Keratinocyte (primary cell): Measurements from ENCODE around the gene PRDX1. TPM values are rescaled to one million over a fixed set of nuclear protein-coding genes. Genes with fewer than 3 reads are reported as not detected.

Source experiments
- DNase-seq: peaks from one replicate; pipeline ENCODE4 v3.0.0-alpha.2; 2011; ENCODE audit warnings: low read depth, missing footprints, low spot score
- FAIRE-seq: peaks from 2 replicates; lab custom pipeline; 2011; peaks lifted over from hg19 to GRCh38; lab: Jason Lieb, UNC
- H2AFZ ChIP-seq: 2 replicates; pipeline ENCODE4 v1.6.0; 2012; ENCODE audit warnings: low read length, control low read depth, inconsistent platforms; ENCODE audit not compliant: control insufficient read depth
- H3K27ac ChIP-seq: 2 replicates; pipeline ENCODE4 v1.5.1; 2011; ENCODE audit warnings: low read length; ENCODE audit not compliant: control insufficient read depth, insufficient read depth
- H3K27me3 ChIP-seq: 3 replicates; pipeline ENCODE4 v1.6.0; 2011; ENCODE audit warnings: low read length; ENCODE audit not compliant: control insufficient read depth, insufficient read depth; ENCODE audit errors: extremely low read depth
- H3K36me3 ChIP-seq, 2 experiments: 2 replicates in 1 of 2; 3 replicates in 1 of 2; pipeline ENCODE4 v1.5.1; 2011; ENCODE audit warnings: low read length in 2 of 2, mild to moderate bottlenecking in 1 of 2; ENCODE audit not compliant: control insufficient read depth in 2 of 2, insufficient read depth in 2 of 2; ENCODE audit errors: extremely low read depth in 1 of 2
- H3K4me1 ChIP-seq: 3 replicates; pipeline ENCODE4 v1.5.1; 2011; ENCODE audit warnings: low read length; ENCODE audit not compliant: control insufficient read depth, insufficient read depth; ENCODE audit errors: extremely low read depth
- H3K4me2 ChIP-seq: 3 replicates; pipeline ENCODE4 v1.6.0; 2011; ENCODE audit warnings: low read depth, low read length; ENCODE audit not compliant: control insufficient read depth, insufficient read depth; ENCODE audit errors: extremely low read depth
- H3K4me3 ChIP-seq, 3 experiments: fragments of 200-600 bp in 1 of 3; sonication (generic) in 1 of 3; 2 replicates in 2 of 3; 3 replicates in 1 of 3; pipeline ENCODE4 v1.5.1; 2011 to 2016; ENCODE audit warnings: low read length in 3 of 3, mild to moderate bottlenecking in 3 of 3, control low read depth in 2 of 3, inconsistent platforms in 1 of 3, low read depth in 1 of 3, mixed read lengths in 1 of 3, mixed run types in 1 of 3, moderate library complexity in 1 of 3; ENCODE audit not compliant: control insufficient read depth in 2 of 3, insufficient read depth in 2 of 3; ENCODE audit errors: extremely low read depth in 1 of 3
- H3K79me2 ChIP-seq: 2 replicates; pipeline ENCODE4 v1.6.0; 2012; ENCODE audit warnings: low read length; ENCODE audit not compliant: control insufficient read depth, insufficient read depth
- H3K9ac ChIP-seq: 3 replicates; pipeline ENCODE4 v1.6.0; 2011; ENCODE audit warnings: low read length; ENCODE audit not compliant: control insufficient read depth, insufficient read depth; ENCODE audit errors: extremely low read depth
- H3K9me1 ChIP-seq: 3 replicates; pipeline ENCODE4 v1.6.0; 2011; ENCODE audit warnings: low read length; ENCODE audit not compliant: control insufficient read depth, insufficient read depth; ENCODE audit errors: extremely low read depth
- H3K9me3 ChIP-seq: 2 replicates; pipeline ENCODE4 v1.5.1; 2012; ENCODE audit warnings: low read depth, low read length; ENCODE audit not compliant: control insufficient read depth
- H4K20me1 ChIP-seq: 3 replicates; pipeline ENCODE4 v1.6.0; 2011; ENCODE audit warnings: low read length; ENCODE audit not compliant: control insufficient read depth, insufficient read depth; ENCODE audit errors: extremely low read depth
- EZH2 ChIP-seq: IDR thresholded peaks from one replicate; pipeline ENCODE4 v1.6.1; 2012; ENCODE audit warnings: inconsistent platforms, mild to moderate bottlenecking, low read length, moderate library complexity
- dilution Hi-C: fragments of 300-500 bp; cut with MboI; formaldehyde crosslinking; loops from one replicate; pipeline ENCODE4 v1.7.0; 2020; ENCODE audit warnings: low sequenced_read_pairs; ENCODE audit not compliant: extremely low pct_ligation_motif_present
- polyA minus RNA-seq, 3 experiments: library from RNA; depleted of rRNA, polyadenylated mRNA; stranded (reverse); fragments of >200 nt; gene quantifications; 1 replicate in 1 of 3; 2 replicates in 1 of 3; 3 replicates in 1 of 3; pipeline ENCODE4 v1.2.3, GENCODE V29; 2011
- polyA plus RNA-seq, 5 experiments: library from polyadenylated mRNA; depleted of rRNA in 3 of 5; stranded (reverse) in 3 of 5; stranded (forward) in 1 of 5; unstranded in 1 of 5; fragments of >200 nt; gene quantifications; 1 replicate in 1 of 5; 2 replicates in 3 of 5; 3 replicates in 1 of 5; pipeline versions ENCODE4 v1.2.1 to v1.2.3, GENCODE V29; 2011 to 2012; ENCODE audit warnings: missing spikeins in 2 of 5, low read depth in 1 of 5, low replicate concordance in 1 of 5
- TF ChIP-seq, protein P1 (sequence below), 3 experiments: IDR thresholded peaks in 1 of 3; conservative IDR thresholded peaks in 1 of 3; optimal IDR thresholded peaks in 1 of 3; 2 replicates in 2 of 3; 3 replicates in 1 of 3; pipeline versions ENCODE3 to v1.5.1; 2011; ENCODE audit warnings: low read length in 3 of 3, mild to moderate bottlenecking in 3 of 3, moderate library complexity in 2 of 3, control low read depth in 1 of 3, inconsistent platforms in 1 of 3; ENCODE audit not compliant: insufficient read depth in 2 of 3; ENCODE audit errors: extremely low read depth in 1 of 3

The PRDX1 gene
- polyA plus RNA-seq (938 to 1,251 TPM (median 971 TPM) in 3 replicates), polyA minus RNA-seq (118 to 575 TPM (median 465 TPM) in 3 replicates)
- 153 TPM for polyA plus RNA-seq (2011; ENCODE audit: low read depth)
- polyA plus RNA-seq (2011; cell fraction: cytosol; rRNA removed): 809 and 1,377 TPM in 2 replicates
- 627 and 714 TPM in 2 replicates for polyA plus RNA-seq (2011; cell fraction: nucleus; rRNA removed)
- polyA plus RNA-seq (2012; ENCODE audit: low replicate concordance): 700 and 1,019 TPM in 2 replicates
- polyA minus RNA-seq (2011; cell fraction: cytosol; rRNA and poly(A)+ RNA removed): 327 TPM
- polyA minus RNA-seq (2011; cell fraction: nucleus; rRNA and poly(A)+ RNA removed): 168 and 248 TPM in 2 replicates

DNA sequence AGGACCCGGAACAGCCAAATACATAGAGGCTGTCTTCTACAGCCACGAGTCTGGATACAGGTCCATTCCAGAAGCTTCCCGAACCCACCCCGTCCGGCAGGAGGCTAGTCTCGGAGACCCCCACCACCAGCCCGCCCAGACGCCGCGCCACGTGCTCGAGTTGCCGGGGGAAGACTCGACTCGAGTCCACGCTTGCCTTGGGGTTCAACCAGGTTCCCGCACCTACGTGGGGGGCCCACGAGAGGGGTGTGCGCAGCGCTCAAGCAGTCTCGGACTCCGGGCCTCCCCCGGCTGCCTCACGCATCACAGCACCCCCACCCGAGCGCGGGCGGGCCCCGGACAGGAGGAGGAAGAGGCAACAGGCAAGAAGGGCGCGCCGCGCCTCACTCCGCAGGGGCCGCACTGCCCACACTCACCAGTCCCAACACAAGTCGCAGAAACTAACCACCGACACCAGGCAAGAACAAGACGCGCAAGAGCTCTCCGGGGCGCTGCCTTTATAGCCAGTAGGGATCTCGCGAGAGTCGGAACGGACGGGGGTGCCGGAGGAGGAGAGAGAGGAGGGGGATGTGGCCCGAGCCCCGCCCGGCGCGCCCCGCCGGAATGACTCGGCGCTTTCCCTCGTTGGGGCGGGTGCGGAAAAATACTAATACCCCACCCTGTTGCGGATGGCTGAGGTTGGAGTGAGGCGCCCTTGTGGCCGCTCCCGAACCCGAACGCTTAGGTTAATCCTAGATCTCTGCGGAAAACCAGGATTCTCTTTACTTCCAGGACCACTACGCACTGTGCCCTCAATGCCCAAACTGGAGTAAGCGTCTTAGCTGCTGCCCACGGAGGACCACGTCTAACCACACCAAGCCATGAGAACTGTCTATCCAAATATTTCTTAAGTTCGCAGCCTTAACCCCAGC lies at the start of gene PRDX1:
Gene PRDX1 (minus strand): TSS at position 472 of the 911 bp plus-strand sequence. CDS start 2,841 bp downstream, outside the sequence.
- H4K20me1 ChIP-seq: peaks cover 15% of the 10 kb centered on the region
- peak within 1 kb of the TSS; percentile 90 for H3K9ac ChIP-seq
- no peaks in the 10 kb centered on the region for H3K9me1 ChIP-seq
- TF ChIP-seq EZH2: no peak
- TF ChIP-seq, protein P1, sequence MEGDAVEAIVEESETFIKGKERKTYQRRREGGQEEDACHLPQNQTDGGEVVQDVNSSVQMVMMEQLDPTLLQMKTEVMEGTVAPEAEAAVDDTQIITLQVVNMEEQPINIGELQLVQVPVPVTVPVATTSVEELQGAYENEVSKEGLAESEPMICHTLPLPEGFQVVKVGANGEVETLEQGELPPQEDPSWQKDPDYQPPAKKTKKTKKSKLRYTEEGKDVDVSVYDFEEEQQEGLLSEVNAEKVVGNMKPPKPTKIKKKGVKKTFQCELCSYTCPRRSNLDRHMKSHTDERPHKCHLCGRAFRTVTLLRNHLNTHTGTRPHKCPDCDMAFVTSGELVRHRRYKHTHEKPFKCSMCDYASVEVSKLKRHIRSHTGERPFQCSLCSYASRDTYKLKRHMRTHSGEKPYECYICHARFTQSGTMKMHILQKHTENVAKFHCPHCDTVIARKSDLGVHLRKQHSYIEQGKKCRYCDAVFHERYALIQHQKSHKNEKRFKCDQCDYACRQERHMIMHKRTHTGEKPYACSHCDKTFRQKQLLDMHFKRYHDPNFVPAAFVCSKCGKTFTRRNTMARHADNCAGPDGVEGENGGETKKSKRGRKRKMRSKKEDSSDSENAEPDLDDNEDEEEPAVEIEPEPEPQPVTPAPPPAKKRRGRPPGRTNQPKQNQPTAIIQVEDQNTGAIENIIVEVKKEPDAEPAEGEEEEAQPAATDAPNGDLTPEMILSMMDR (optimal IDR thresholded peaks at IDR 0.05 in 1 of 3, IDR thresholded peaks at IDR 0.05 in 1 of 3, conservative IDR thresholded peaks at IDR 0.05 in 1 of 3; ENCODE audit: extremely low read depth in 1 of 3, insufficient read depth in 2 of 3, low read length in 3 of 3): peak in 2 of 3 experiments; percentile 16 to 28
- peaks cover 45% of the 10 kb centered on the region for H3K79me2 ChIP-seq
- dilution Hi-C loops: no loop called here
- H2AFZ ChIP-seq: peak within 1 kb of the TSS; percentile 81
- H3K4me2 ChIP-seq: peak within 1 kb of the TSS; percentile 87
- peaks cover 25% of the 10 kb centered on the region for H3K4me1 ChIP-seq
- FAIRE-seq (peak; percentile 13), DNase-seq (peak; percentile 93)
- H3K36me3 ChIP-seq: peaks cover 6 to 14% of the 10 kb centered on the region in 2 experiments
- peak within 1 kb of the TSS; percentile 95 for H3K27ac ChIP-seq
- H3K27me3 ChIP-seq: no peaks in the 10 kb centered on the region
- no peaks in the 10 kb centered on the region for H3K9me3 ChIP-seq
- peak within 1 kb of the TSS; percentile 92 to 100 (median 98) for H3K4me3 ChIP-seq

DNA sequence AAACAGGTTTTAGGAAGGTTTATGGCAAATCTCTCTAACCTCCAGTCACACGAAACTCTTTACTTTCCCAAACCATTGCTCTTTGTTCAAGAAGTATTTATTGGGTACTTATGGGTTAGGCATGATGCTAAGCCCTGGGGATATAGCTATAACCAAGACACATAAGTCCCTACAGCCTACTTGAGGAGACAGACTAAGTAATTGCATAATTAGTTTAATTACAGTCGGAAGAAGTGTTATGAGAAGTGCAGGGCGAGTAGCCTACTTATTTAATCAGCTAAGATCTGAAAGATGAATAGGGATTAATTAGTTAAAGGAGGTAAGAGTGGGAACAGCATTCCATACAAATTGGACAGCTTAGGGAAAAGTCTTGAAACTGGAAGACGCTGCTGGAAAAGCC lies 48.9 kb upstream of the PRDX1 start:
- no peak for DNase-seq
- Histone ChIP-seq H3K9ac (no peak overlapping the region), H2AFZ (no peak overlapping the region), H3K36me3 (peaks cover 24 to 39% of the 10 kb centered on the region in 2 experiments), H3K4me3 (no peak overlapping the region), H3K4me1 (no peaks in the 10 kb centered on the region), H3K27me3 (no peaks in the 10 kb centered on the region), H3K79me2 (no peaks in the 10 kb centered on the region), H3K9me1 (no peaks in the 10 kb centered on the region), H3K27ac (no peak overlapping the region), H3K9me3 (no peaks in the 10 kb centered on the region), H3K4me2 (no peak overlapping the region), H4K20me1 (no peaks in the 10 kb centered on the region)
- dilution Hi-C loops: no loop called here
- TF ChIP-seq EZH2: no peak
- TF ChIP-seq, protein P1 (optimal IDR thresholded peaks at IDR 0.05 in 1 of 3, IDR thresholded peaks at IDR 0.05 in 1 of 3, conservative IDR thresholded peaks at IDR 0.05 in 1 of 3; ENCODE audit: extremely low read depth in 1 of 3, insufficient read depth in 2 of 3, low read length in 3 of 3): no peak
- no peak for FAIRE-seq
